ENCODE measurements around the gene ZWILCH.
"Not testable (repeated sequence)": the region's sequence is repeated elsewhere in the genome, so short reads cannot be mapped to it uniquely, and the experiment has no call there.

ZWILCH gene

DNA sequence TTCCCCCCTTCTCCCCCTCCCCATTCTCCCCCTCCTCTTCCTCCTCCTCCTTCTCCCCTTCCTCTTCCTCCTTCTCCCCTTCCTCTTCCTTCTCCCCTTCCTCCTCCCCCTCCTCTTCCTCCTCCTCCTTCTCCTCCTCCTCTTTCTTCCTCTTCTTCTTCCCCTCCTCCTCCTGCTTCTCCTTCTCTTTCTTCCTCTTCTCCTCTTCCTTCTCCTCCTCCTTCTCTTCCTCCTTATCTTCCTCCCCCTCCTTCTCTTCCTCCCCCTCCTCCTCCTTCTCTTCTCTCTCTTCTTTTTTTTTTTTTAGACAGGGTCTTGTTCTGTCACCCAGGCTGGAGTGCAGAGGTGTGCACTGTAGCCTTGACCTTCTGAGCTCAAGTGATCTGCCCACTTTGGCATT, 81.9 kb downstream of the ZWILCH start:
- DNase-seq = no peak

DNA sequence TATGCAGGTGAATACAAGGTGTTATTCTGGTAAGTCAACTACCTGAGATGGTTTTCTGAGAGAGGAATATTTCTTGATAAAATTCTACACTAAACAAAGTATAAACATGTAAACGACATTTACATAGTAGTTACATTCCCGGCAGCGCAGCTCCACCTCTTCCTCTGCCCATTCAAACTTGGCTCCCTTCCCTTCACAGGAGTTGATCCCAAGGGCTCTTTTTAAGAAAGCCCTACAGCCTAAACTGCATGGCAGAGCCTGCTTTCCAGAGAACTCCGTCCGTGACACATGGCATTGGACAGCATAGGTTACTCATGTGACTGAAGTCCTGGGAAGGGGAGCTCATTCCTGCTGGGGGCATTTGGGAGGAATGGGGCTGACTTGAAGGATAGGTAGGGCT, 82.6 kb downstream of the ZWILCH start:
- no peak for DNase-seq

DNA sequence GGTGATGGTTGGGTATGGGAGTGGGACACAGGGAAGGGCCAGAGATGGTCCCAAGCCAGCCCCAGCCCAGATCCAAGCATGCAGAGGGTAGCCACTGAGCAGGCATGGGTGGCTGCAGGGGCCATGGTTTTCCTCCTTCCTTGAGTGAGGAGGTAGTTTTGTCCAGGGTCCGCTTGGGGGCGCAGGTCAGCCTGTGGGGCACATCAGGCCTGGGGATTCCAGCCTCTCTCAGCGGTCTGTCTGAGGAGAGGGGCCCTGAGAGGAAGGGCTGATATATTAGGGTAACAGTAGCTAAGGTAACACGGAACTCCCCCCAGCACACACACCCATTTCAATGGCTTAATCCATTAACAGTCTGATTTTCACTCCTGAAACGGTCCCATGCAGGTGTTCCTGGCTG, 83.4 kb downstream of the ZWILCH start:
- DNase-seq = no peak

DNA sequence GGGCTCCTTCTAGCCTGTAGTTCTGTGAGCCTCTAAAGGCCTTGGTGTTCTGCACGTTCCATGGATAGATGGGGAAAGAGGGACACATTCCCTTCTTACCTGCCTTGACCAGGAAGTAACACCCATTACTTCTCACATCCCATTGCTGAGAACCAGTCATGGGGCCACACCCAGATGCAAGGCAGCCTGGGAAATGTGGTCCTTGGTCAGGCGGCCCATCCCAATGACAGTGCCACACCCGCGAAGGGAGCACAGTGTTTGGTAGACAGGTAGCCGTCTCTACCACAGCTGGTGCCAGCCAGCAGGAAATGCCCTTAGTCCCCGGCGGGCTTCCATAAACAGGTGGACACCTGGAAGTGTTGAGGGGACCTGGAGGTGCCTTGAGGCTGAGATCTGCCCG, 83.8 kb downstream of the ZWILCH start:
- DNase-seq = no peak

DNA sequence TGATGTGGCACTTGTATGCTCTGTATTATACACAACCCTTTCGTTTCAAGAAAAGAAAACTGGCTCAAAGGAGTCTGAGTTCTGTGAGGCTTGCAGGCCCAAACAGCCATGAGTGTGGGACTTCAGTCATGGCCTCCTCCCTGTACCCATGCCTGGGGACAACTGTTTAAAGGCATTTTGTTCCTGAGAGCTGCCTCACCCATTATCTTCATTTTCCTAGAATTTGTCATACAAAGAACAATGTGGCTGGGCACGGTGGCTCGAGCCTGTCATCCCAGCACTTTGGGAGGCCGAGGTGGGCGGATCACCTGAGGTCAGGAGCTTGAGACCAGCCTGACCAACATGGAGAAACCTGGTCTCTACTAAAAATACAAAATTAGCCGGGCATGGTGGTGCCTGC, 84.3 kb downstream of the ZWILCH start:
- DNase-seq = not testable (repeated sequence)

DNA sequence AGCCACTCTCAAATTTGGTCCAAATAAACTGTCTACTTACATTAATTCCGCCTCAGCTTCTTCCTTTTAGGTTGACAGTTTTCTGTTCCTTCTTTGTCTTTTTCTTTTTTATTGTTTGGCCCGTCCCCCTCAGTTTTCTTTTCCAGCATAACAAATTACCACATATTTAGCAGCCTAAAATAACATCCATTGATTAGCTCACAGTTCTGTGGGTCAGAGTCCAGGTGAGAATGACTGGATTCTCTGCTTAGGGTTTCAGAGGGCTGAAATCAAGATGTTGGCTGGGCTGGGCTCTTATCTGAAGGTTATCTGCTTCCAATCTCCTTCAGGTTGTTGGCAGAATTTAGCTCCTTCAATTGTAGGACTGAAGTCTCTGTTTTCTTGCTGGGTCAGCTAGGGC, 85.3 kb downstream of the ZWILCH start:
- no peak for DNase-seq

DNA sequence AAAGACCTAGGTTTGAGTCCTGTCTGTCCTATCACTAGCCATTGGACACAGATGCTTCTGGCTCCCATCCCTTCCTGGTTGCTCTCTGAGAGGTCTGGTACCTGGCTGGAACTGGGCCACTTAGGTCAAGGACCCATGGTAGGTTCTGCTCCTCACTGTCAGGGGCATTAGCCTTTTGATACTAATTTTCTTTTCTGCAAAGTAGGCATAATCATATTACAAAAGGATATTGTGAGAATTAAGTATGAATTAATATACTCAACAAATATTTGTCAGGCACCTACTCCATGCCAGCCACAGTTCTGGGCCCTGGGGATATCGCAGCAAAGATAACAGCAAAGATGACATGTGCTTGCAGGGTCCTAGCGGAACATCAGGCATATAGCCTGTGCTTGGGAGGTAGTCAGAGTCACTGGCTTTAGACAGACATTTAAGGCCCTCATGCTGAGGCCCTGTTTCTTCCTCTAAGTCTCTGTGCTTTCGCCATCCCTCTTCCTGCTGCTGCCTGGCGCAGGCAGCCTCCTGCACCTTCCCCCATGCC, 86.3 kb downstream of the ZWILCH start:
- no peak for DNase-seq

DNA sequence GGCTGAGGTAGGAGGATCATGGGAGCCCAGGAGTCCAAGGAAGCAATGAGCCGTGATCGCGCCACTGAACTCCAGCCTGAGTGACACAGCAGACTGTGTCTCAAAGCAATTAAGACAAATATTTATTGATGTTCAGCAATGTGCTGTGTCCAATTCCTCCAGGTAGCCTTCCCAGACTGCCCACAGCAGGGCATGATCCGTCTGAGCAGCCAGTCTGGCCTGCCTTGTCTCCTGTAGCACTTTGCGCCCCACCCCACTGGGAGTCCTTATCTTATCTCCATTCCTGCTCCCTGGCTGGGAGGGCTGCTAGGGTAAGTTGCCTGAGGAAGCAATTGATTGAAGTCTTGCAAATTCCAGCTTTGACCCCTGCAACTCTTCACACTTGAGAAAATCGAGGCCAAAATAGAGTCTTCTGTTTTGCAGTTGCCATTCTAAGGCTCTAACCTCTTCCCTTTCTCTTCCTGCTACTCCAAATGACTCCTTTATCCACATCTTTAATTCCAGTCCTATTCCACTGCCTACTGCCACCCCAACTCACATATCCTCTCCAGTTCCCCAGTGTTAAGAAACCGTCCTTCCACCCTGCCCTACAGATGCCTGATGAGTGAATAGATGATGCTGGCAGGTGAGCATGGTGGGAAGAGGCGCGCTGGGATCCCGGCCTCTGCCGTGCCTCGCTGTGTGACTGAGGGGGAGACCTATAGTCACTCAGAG, 87.5 kb downstream of the ZWILCH start:
- no peak for DNase-seq

DNA sequence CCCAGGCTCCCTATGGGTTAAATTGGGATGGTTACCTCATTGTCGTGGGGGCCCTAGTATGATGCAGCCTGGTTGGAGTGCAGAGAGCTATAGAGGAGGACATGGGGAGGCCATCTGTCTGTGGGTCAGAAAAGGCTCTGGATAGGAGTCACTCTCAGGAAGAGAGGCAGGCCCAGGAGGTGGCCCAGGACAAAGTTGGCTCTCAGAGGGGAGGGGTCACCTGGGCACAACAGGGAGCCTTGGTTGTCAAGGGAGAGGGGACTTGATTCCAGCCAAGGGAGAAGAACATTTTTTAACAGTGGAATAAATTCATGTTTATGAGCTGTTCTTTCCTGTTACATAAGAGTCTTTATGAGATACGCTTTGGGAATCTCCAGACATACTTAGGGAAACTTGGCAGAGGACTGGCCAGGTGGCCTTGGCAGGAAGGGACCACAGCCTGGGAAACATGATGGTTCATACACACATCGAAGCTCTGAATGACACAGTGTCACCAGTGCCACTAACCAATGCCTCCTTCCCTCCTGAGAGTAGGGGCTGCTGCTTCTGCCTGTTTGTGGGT, 88.2 kb downstream of the ZWILCH start:
- DNase-seq = no peak

DNA sequence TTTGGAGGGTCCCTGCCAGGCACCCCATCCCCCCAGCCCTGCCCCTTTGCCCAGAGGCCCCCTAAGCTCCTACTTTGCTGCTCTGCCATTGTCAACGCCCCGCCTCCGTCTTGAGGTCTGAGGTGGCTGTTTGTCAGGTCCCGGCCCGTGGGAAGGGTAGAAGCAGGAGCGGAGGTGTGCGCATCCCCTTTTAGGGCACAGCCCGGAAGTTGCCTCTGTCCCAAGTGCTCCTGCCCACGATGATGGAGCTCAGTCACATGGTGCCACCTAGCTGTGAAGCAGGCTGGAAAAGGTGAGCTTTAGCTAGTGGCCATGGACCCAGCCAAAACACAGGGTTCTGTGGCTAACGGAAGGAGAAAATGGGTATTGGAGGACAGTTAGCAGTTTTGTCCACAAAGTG, 89.2 kb downstream of the ZWILCH start:
- no peak for DNase-seq

DNA sequence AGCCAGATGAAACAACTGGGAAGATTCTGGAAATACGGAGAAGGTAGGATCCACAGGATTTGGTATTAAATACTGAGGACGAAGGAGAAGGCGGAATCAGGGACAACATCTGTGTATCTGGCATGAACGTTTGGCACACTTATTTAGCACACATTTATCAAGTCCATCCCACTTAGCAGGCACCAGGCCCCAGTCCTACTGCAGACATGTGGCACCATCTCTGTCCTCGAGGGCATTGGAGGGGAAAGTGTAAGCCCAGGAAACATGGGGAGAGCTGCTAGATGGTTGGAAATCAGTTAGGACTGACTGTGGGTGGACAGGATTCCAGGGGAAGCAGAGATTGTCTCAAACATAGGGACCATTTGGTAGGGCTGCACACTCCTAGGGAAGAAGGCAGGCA, 89.7 kb downstream of the ZWILCH start:
- no peak for DNase-seq

DNA sequence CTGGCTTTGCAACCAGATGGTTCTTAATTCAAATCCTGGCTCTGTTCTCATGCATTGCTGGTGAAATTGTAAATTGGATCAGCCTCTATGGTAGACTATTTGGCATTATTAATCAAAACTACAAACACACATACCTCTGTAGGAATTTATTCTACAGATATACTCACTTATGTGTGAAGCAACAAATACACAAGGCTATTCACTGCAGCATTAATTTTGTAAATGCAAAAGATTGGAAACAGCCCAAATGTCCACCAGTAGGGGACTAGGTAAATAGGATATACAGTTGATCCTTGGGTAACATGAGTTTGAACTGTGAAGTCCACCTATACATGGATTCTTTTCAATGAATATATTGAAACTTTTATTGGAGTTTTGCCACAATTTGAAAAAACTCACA, 90.2 kb downstream of the ZWILCH start:
- no peak for DNase-seq

DNA sequence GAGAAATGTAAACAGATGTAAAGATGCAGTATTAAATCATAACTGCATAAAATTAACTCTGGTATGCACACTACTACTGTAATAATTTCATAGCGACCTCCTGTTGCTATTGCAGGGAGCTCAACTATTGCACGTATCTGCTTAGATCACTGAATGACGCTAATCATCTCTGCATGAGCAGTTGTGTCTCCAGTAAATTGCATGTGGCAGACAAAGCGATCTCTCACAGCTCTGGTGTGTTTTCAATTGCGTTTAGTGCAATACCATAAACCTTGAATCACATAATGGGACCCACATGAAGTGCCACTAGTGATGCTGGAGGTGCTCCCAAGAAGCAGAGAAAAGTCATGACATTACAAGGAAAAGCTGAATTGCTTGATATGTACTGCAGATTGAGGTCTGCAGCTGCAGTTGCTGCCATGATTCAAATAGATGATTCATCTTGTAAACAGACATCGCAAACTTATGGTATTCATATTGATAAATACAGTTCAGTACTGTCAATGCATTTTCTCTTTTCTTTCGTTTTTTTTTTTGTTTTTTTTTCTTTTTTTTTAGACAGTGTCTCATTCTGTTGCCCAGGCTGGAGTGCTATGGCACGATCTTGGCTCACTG, 90.9 kb downstream of the ZWILCH start:
- DNase-seq = no peak

DNA sequence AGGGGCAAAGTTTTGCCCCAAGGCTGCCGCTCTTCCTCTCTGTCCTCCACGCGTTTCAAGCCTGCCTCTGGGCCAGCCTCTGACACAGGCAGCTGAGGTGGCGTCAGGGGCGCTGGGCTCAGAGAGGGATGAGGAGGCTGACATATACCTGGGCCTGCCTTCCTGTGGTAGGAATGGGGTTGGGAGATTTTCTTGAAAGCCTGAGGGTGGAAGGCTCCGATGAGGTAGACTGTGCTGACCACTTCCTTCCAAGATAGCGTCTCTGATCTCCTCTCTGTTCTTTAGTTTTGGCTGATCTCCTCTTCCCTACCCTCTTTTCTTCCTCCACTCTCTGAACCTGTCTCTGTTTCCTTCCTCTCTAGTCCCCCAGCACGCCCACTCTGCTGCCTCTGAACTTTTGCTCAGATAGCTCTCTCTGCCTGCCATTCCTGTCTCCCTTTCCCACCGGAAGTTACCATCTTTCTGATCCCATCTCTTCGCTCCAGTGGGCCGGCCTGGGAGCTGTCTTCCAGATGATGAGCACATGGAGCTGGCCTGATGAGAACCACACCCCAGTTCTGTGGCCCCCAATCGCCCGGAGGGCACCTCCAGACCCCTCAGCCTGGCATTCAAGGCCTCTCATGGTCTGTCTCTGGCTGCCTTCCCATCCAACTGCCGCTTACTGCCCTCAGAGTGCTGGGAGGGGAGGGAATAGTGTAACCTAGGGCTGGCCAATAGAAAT, 93.1 kb downstream of the ZWILCH start:
- DNase-seq = no peak
